GM03348 (cell line): ENCODE measurements around the gene CFAP61.
"Not testable (repeated sequence)": the region's sequence is repeated elsewhere in the genome, so short reads cannot be mapped to it uniquely, and the experiment has no call there.

Experiments used
- DNase-seq: peaks from one replicate; pipeline ENCODE4 v3.0.0; 2012; ENCODE audit warnings: low spot score

CFAP61 gene

DNA sequence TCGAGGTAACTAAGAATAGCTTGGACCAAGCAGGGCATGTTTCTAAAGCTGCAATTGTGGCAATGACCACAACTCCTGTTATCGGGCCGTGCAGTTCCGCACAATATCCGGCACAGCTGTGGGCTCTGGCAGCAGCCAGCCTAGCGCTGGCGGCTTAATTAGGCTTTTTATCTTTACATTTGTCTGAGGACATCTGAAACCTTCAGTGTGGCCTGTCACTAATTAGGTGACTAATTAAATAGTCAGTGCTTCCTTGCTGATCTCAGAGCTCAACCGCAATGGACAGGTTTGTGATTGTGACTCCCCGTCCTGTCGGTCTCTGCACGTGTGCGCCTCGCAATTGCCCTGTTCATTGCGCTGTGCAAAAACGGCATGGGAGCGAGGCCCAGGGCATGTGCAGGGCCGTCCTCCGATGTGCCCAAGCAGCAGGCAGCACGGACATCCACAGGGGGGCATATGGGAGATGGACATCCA is 180.7 kb downstream of the CFAP61 start:
- no peak for DNase-seq

DNA sequence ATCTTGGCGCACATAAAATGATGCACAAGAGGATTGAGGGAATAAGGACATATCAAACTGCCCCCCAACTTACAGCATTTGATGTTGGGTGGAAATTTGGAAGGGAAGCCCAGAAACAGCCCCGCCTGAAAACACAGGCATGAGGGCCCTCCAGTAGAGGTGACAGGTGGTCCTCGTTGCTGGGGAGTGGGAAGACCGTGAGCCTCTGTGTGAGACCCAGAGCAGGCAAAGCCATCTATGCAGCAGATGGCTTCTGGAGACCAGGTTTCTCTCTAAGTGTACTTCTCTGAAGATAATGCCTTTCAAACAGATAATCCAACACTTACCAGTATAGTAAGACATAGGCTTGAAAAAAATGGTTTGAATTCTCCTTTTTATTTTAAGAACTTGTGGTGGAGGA is 183.3 kb downstream of the CFAP61 start:
- DNase-seq = no peak

GRCh38 chr20:20237093-20237959 is 185.0 kb downstream of the CFAP61 start:
- peak; percentile 81 for DNase-seq

DNA sequence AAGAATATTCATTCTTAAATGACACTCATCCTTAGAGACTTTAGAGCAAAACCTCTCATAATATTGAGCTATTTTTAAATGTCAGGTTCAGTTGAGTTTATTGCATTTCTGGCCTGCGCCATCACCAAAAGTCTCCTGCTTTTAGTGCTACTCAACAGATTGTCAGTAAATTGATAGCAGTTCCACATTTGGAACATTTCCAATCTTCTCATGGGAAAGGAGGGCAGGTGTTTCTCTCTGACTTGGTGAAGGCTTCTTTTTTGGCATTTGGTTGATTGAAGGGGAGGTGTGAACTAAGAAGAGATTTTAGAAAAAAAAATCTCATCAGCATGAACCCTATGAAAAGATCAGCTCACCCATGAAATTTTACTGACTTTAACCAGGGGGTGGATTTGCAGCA is 189.6 kb downstream of the CFAP61 start:
- DNase-seq = no peak

DNA sequence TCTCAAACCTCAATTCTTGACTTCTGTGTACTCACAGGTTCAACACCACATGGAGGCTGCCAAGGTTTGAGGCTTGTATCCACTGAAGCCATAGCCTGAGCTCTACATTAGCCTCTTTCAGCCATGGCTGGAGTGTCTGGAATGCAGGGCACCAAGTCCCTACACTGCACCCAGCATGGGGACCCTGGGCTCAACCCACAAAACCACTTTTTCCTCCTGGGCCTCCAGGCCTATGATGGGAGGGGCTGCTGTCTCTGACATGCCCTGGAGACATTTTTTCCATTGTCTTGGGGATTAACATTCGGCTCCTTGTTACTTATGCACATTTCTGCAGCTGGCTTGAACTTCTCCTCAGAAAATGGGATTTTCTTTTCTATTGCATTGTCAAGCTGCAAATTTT is 192.1 kb downstream of the CFAP61 start:
- DNase-seq = not testable (repeated sequence)

GRCh38 chr20:20246996-20247633 is 194.8 kb downstream of the CFAP61 start:
- DNase-seq = no peak

GRCh38 chr20:20248620-20249200 is 196.4 kb downstream of the CFAP61 start:
- DNase-seq = no peak

- DNase-seq = no peak
These were observed 199.0 kb downstream of the CFAP61 start for GRCh38 chr20:20251317-20251716.

GRCh38 chr20:20251836-20252235 is 199.5 kb downstream of the CFAP61 start:
- DNase-seq = no peak

- no peak for DNase-seq
These were observed 200.9 kb downstream of the CFAP61 start for GRCh38 chr20:20253039-20253743.

DNA sequence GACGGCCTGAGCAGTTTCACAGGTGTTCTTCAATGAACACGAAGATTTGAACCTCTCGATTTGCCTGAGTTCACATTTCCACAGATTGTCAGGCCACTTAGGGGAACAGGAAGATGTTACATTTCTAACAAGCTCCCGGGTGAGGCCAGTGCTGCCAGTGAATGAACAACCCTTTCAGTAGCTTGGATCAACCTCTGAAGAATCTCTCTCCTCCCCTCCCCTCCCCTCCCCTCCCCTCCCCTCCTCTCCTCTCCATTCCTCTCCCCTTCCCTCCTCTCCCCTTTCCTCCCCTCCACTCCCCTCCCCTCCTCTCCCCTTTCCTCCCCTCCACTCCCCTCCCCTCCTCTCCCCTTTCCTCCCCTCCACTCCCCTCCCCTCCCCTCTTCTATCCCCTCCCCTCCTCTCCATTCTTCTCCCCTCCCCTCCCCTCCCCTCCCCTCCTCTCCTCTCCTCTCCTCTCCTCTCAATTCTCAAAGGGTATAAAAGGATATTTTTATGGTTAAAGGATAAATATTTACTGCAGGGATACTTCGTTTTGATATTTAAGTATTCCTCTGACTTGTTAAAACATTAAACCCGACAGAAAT is 201.5 kb downstream of the CFAP61 start:
- DNase-seq = no peak

DNA sequence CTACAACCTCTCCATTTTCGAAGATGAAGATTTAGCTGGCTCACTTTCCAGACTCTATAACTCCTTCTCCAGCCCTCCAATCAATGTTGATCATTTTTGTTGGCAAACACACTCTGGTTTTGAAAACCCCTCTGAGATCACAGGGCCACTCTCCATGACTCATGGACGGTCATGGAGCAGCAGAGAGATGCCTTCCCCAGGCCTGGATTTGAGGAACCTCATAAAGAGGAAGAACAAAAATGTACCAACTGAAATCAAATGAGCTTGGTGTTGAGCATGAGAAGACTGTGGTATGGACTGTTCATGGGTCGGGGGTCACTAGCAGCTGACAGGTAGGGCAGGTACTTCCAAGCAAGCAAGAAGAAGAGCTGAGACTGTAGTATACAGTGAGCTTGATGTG is 202.8 kb downstream of the CFAP61 start:
- no peak for DNase-seq

DNA sequence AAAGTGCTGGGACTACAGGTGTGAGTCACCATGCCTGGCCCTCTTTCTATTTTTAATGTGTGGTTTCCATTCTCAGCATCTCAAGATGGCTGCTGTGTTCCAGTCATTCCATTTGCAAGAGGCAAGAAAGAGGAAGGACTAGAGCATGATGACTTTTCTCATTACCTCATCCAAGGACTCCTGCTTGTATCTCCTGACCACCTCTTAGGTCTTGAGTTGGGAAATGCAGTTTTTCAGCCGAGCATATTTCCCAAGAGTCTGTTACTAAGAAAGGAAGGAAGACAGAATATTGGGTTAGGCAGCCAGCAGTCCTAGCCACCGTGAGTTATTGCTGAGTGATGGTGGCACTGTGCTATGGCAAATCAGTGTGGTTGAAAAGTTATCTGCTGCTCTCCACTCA is 207.2 kb downstream of the CFAP61 start:
- no peak for DNase-seq

GRCh38 chr20:20261159-20261558 is 208.8 kb downstream of the CFAP61 start:
- no peak for DNase-seq

DNA sequence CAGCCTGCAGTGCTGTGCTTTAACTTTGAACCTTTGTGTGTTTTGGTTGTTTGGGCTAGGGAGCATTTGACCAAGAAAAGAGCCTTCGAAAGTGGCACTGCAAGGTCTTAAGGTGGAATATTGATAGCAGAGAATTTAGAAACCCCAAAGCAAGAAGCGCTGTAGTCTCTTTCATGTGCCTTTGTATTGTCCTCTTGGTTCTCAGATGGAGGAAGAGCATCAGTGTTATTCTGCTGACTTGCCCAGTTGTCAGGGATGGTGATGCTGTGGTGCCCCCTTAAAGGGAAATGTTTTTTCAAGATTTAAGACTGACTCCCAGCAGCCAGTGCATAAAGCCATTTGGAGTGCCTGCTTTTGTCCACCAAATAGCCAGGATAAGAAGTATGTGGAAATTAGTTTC is 212.9 kb downstream of the CFAP61 start:
- no peak for DNase-seq

GRCh38 chr20:20266552-20266951 is 214.2 kb downstream of the CFAP61 start:
- no peak for DNase-seq

GRCh38 chr20:20267685-20268370 is 215.5 kb downstream of the CFAP61 start:
- DNase-seq = no peak

- no peak for DNase-seq
These were observed 218.9 kb downstream of the CFAP61 start for GRCh38 chr20:20271271-20271670.

- no peak for DNase-seq
These were observed 220.4 kb downstream of the CFAP61 start for GRCh38 chr20:20272686-20273085.

GRCh38 chr20:20273286-20273685 is 221.0 kb downstream of the CFAP61 start:
- DNase-seq = no peak

DNA sequence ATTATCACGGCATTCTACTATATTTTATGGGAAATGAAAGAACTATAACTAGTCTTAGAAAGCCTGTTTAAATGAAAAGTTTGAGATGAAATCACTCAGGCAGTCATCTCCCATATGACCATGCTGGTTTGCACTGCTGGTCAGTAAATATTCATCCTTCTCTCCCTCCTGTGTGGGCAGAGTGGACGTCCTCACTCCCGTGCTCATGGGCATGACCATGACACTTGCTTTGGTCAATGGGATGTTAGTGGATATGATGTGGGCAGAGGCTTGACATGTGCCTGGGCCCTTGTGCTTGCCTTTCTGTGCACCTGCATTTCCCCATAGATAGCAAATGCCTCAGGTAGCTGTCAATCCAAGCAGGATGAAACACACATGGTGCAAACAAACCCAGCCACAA is 222.5 kb downstream of the CFAP61 start:
- DNase-seq = no peak
